SK-N-SH treated with all-trans-retinoic acid at 6 μM for 48 hours (cell line): ENCODE data around the gene DGCR2.

Experiments
- ATAC-seq: fragments of 200-7000 bp; cut with Tn5 transposase; 3 replicates; pipeline ENCODE4 v1.9.1; 2020; ENCODE audit warnings: mild to moderate bottlenecking, moderate library complexity
- ARNTL ChIP-seq: fragments of 450-650 bp; formaldehyde crosslinking; IDR thresholded peaks from 2 replicates; pipeline ENCODE4 v1.5.0; 2020; ENCODE audit warnings: low read depth, mild to moderate bottlenecking, moderate library complexity, borderline replicate concordance
- BACH2 ChIP-seq: fragments of 250-450 bp; sonication (Bioruptor Pico); IDR thresholded peaks from 2 replicates; pipeline ENCODE4 v1.9.0; 2021; ENCODE audit warnings: mild to moderate bottlenecking, borderline replicate concordance
- CREB5 ChIP-seq: fragments of 250-450 bp; sonication (Bioruptor Pico); IDR thresholded peaks from 2 replicates; pipeline ENCODE4 v1.5.1; 2020; ENCODE audit warnings: low read depth, mild to moderate bottlenecking, moderate library complexity
- CSDC2 ChIP-seq: fragments of 250-450 bp; sonication (Bioruptor Pico); IDR thresholded peaks from 2 replicates; pipeline ENCODE4 v1.5.0; 2020; ENCODE audit warnings: mild to moderate bottlenecking, moderate library complexity
- CSRNP3 ChIP-seq: fragments of 250-450 bp; sonication (Bioruptor Pico); IDR thresholded peaks from 2 replicates; pipeline ENCODE4 v1.5.1; 2021; ENCODE audit warnings: mild to moderate bottlenecking, moderate library complexity
- ESRRG ChIP-seq: fragments of 250-450 bp; sonication (Bioruptor Pico); IDR thresholded peaks from 2 replicates; pipeline ENCODE4 v1.6.1; 2021; ENCODE audit warnings: mild to moderate bottlenecking
- GLIS3 ChIP-seq: fragments of 250-450 bp; sonication (Bioruptor Pico); IDR thresholded peaks from 2 replicates; pipeline ENCODE4 v1.5.0; 2020; ENCODE audit warnings: mild to moderate bottlenecking, moderate library complexity
- ISL1 ChIP-seq: fragments of 250-450 bp; sonication (Bioruptor Pico); IDR thresholded peaks from 2 replicates; pipeline ENCODE4 v2.1.2; 2022; ENCODE audit warnings: mild to moderate bottlenecking, moderate library complexity
- OSR1 ChIP-seq: fragments of 250-450 bp; sonication (Bioruptor Pico); IDR thresholded peaks from 2 replicates; pipeline ENCODE4 v1.8.0; 2022; ENCODE audit warnings: moderate library complexity, mild to moderate bottlenecking, inconsistent platforms
- PATZ1 ChIP-seq: fragments of 250-450 bp; sonication (Bioruptor Pico); IDR thresholded peaks from 2 replicates; pipeline ENCODE4 v1.8.0; 2020; ENCODE audit warnings: mild to moderate bottlenecking, moderate library complexity, borderline replicate concordance
- POU6F1 ChIP-seq: fragments of 250-450 bp; sonication (Bioruptor Pico); IDR thresholded peaks from 2 replicates; pipeline ENCODE4 v1.8.0; 2021; ENCODE audit warnings: low read depth, mild to moderate bottlenecking, moderate library complexity, borderline replicate concordance
- PPARA ChIP-seq: fragments of 250-450 bp; sonication (Bioruptor Pico); IDR thresholded peaks from 2 replicates; pipeline ENCODE4 v1.5.0; 2020; ENCODE audit warnings: mild to moderate bottlenecking, borderline replicate concordance
- RARB ChIP-seq: fragments of 250-450 bp; sonication (Bioruptor Pico); IDR thresholded peaks from 2 replicates; pipeline ENCODE4 v1.8.0; 2021; ENCODE audit warnings: mild to moderate bottlenecking, moderate library complexity
- TCF4 ChIP-seq: fragments of 250-450 bp; sonication (Bioruptor Pico); IDR thresholded peaks from 2 replicates; pipeline ENCODE4 v1.8.0; 2021; ENCODE audit warnings: mild to moderate bottlenecking, moderate library complexity, borderline replicate concordance
- TOX ChIP-seq: fragments of 250-450 bp; sonication (Bioruptor Pico); IDR thresholded peaks from 2 replicates; pipeline ENCODE4 v1.8.0; 2021; ENCODE audit warnings: mild to moderate bottlenecking, moderate library complexity, borderline replicate concordance
- TSHZ2 ChIP-seq: fragments of 250-450 bp; sonication (Bioruptor Pico); IDR thresholded peaks from 2 replicates; pipeline ENCODE4 v1.5.0; 2020; ENCODE audit warnings: mild to moderate bottlenecking, moderate library complexity
- ZC3H10 ChIP-seq: fragments of 250-450 bp; sonication (Bioruptor Pico); IDR thresholded peaks from 2 replicates; pipeline ENCODE4 v1.5.1; 2021; ENCODE audit warnings: mild to moderate bottlenecking, moderate library complexity
- ZFP3 ChIP-seq: fragments of 250-450 bp; sonication (Bioruptor Pico); IDR thresholded peaks from 2 replicates; pipeline ENCODE4 v1.5.0; 2020; ENCODE audit warnings: mild to moderate bottlenecking, moderate library complexity
- ZFP30 ChIP-seq: fragments of 450-650 bp; formaldehyde crosslinking; IDR thresholded peaks from 2 replicates; pipeline ENCODE4 v1.5.0; 2022; ENCODE audit warnings: mild to moderate bottlenecking, moderate library complexity
- ZNF565 ChIP-seq: fragments of 450-650 bp; formaldehyde crosslinking; conservative IDR thresholded peaks from 2 replicates; pipeline ENCODE4 v1.5.0; 2020; ENCODE audit warnings: low read depth, mild to moderate bottlenecking, moderate library complexity
- ZNF70 ChIP-seq: fragments of 450-650 bp; formaldehyde crosslinking; IDR thresholded peaks from 2 replicates; pipeline ENCODE4 v1.5.0; 2020; ENCODE audit warnings: mild to moderate bottlenecking, moderate library complexity
- ZNF8 ChIP-seq: fragments of 450-650 bp; formaldehyde crosslinking; IDR thresholded peaks from 2 replicates; pipeline ENCODE4 v1.5.0; 2020; ENCODE audit warnings: mild to moderate bottlenecking, moderate library complexity

DGCR2 gene

GRCh38 chr22:19090586-19091127 is 31.6 kb downstream of the DGCR2 start:
- no peak for ATAC-seq
- TF ChIP-seq TSHZ2 (CRISPR knock-in tag) (no peak), BACH2 (no peak), ISL1 (CRISPR knock-in tag) (no peak), PPARA (CRISPR knock-in tag) (no peak), TCF4 (CRISPR knock-in tag) (no peak), PATZ1 (CRISPR knock-in tag) (no peak), ZFP3 (CRISPR knock-in tag) (no peak), ZNF8 (CRISPR knock-in tag) (no peak), CSRNP3 (no peak), TOX (CRISPR knock-in tag) (no peak), POU6F1 (no peak), ZNF70 (CRISPR knock-in tag) (no peak), ARNTL (CRISPR knock-in tag) (no peak), CSDC2 (CRISPR knock-in tag) (no peak), ZNF565 (CRISPR knock-in tag) (no peak), ZC3H10 (CRISPR knock-in tag) (no peak), ESRRG (CRISPR knock-in tag) (no peak), ZFP30 (CRISPR knock-in tag) (no peak), OSR1 (CRISPR knock-in tag) (no peak), CREB5 (no peak)

- TF ChIP-seq PPARA (CRISPR knock-in tag) (no peak), ZC3H10 (CRISPR knock-in tag) (no peak), OSR1 (CRISPR knock-in tag) (no peak), TOX (CRISPR knock-in tag) (no peak), ZFP30 (CRISPR knock-in tag) (no peak), ISL1 (CRISPR knock-in tag) (no peak), CSDC2 (CRISPR knock-in tag) (no peak), RARB (CRISPR knock-in tag) (no peak), TSHZ2 (CRISPR knock-in tag) (no peak), BACH2 (no peak), GLIS3 (no peak), ARNTL (CRISPR knock-in tag) (no peak)
- TF ChIP-seq, all 23 proteins: peak for 0
- no peak for ATAC-seq
These were observed 32.0 kb downstream of the DGCR2 start for GRCh38 chr22:19090183-19090582.
